ENCODE data around the gene PRSS57. TPM values are rescaled to one million over a fixed set of nuclear protein-coding genes. Genes with fewer than 3 reads are reported as not detected.

PRSS57 gene
- not detected in 2 replicates for total RNA-seq

GRCh38 chr19:695352-695949, at the start of gene PRSS57:
Gene PRSS57, minus strand, starts transcription at chr19:695452. Its CDS starts 22 bp downstream, at chr19:695430.

GRCh38 chr19:708154-709143, 13.2 kb upstream of the PRSS57 start, which contains the start of gene PALM:
Gene PALM, plus strand, starts transcription at chr19:708935. Its CDS starts 212 bp downstream, at chr19:709147.

GRCh38 chr19:676339-677105, 18.7 kb downstream of the PRSS57 start, which contains the start of gene FSTL3:
Gene FSTL3, plus strand, starts transcription at chr19:676392. Its CDS starts 32 bp downstream, at chr19:676424.

GRCh38 chr19:662962-663681, 32.1 kb downstream of the PRSS57 start, which contains the start of gene RNF126:
Gene RNF126, minus strand, starts transcription at chr19:663214. Its CDS starts 93 bp downstream, at chr19:663121.

GRCh38 chr19:639253-640160, 55.7 kb downstream of the PRSS57 start, which contains the start of gene FGF22:
Gene FGF22, plus strand, starts transcription at chr19:639879. Its CDS starts 47 bp downstream, at chr19:639926.

Other genes starting within 250 kb of the PRSS57 start
- gene SHC2, start 234.4 kb downstream of the PRSS57 start, total RNA-seq, result 5.5 and 11.6 TPM in 2 replicates
- not detected in 2 replicates for gene MADCAM1, start 199.0 kb downstream of the PRSS57 start, total RNA-seq
- 93.8 and 99.7 TPM in 2 replicates for gene TPGS1, start 188.0 kb downstream of the PRSS57 start, total RNA-seq
- gene CDC34, start 163.7 kb downstream of the PRSS57 start, total RNA-seq, result 109 and 112 TPM in 2 replicates
- gene GZMM, start 151.4 kb downstream of the PRSS57 start, total RNA-seq, result 0.23 TPM in 1 of 2 replicates, not detected in the other
- gene BSG, start 122.9 kb downstream of the PRSS57 start, total RNA-seq, result 809 and 860 TPM in 2 replicates
- gene HCN2, start 105.6 kb downstream of the PRSS57 start, total RNA-seq, result 3.9 and 4.6 TPM in 2 replicates
- gene POLRMT, start 61.9 kb downstream of the PRSS57 start, total RNA-seq, result 18.2 and 21.0 TPM in 2 replicates
- gene FGF22, start 55.6 kb downstream of the PRSS57 start, total RNA-seq, result 0.26 TPM in 1 of 2 replicates, not detected in the other
- 45.9 and 58.9 TPM in 2 replicates for gene RNF126, start 32.2 kb downstream of the PRSS57 start, total RNA-seq
- 280 and 441 TPM in 2 replicates for gene FSTL3, start 19.1 kb downstream of the PRSS57 start, total RNA-seq
- 140 and 141 TPM in 2 replicates for gene PALM, start 13.5 kb upstream of the PRSS57 start, total RNA-seq
- not detected in 2 replicates for gene MISP, start 55.7 kb upstream of the PRSS57 start, total RNA-seq
- 130 and 227 TPM in 2 replicates for gene PTBP1, start 102.0 kb upstream of the PRSS57 start, total RNA-seq
- 0.09 and 1.6 TPM in 2 replicates for gene PLPPR3, start 126.5 kb upstream of the PRSS57 start, total RNA-seq
- not detected in 2 replicates for gene AZU1, start 132.4 kb upstream of the PRSS57 start, total RNA-seq
- 2.0 TPM in 1 of 2 replicates, not detected in the other for gene PRTN3, start 145.5 kb upstream of the PRSS57 start, total RNA-seq
- gene ELANE, start 156.9 kb upstream of the PRSS57 start, total RNA-seq, result 3.4 and 8.4 TPM in 2 replicates
- gene CFD, start 164.2 kb upstream of the PRSS57 start, total RNA-seq, result 190 and 206 TPM in 2 replicates
- 42.2 and 44.2 TPM in 2 replicates for gene MED16, start 197.7 kb upstream of the PRSS57 start, total RNA-seq
- gene RNU6-9, start 198.0 kb upstream of the PRSS57 start, total RNA-seq, result not detected in 2 replicates
- gene R3HDM4, start 217.8 kb upstream of the PRSS57 start, total RNA-seq, result 41.7 and 52.9 TPM in 2 replicates
- gene KISS1R, start 221.9 kb upstream of the PRSS57 start, total RNA-seq, result not detected in 2 replicates
- gene ARID3A, start 230.6 kb upstream of the PRSS57 start, total RNA-seq, result 4.1 and 7.2 TPM in 2 replicates

Measured in pericardium fibroblast (primary cell).